Astrocyte (in vitro differentiated cells and primary cell): Measurements from ENCODE around the gene GPC5.

Experiments
- EZH2 ChIP-seq: IDR thresholded peaks from 2 replicates; pipeline ENCODE4 v1.6.1; 2012; ENCODE audit warnings: mild to moderate bottlenecking, low read length, inconsistent platforms; ENCODE audit not compliant: insufficient read depth
- TF ChIP-seq, protein P1 (sequence below): IDR thresholded peaks from 2 replicates; pipeline ENCODE4 v1.5.1; 2011; ENCODE audit warnings: low read depth, mild to moderate bottlenecking, inconsistent platforms, low read length, moderate library complexity; ENCODE audit not compliant: insufficient read depth

DNA sequence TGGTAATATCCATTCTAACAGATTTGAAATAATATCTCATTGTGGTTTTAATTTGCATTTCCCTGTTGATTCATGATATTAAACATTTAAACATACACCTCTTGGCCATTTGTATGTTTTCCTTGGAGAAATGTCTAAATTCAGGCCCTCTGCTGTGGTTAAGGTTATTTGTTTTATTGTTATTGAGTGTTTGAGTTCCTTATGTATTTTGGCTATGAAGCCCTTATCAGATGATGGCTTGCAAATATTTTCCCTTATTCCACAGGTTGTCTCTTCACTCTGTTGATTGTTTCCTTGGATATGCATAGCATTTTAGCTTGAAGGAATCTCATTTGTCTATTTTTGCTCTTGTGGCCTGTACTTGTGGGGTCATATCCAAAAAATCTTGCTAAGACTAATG, 303.6 kb downstream of the GPC5 start:
- TF ChIP-seq, protein P1, sequence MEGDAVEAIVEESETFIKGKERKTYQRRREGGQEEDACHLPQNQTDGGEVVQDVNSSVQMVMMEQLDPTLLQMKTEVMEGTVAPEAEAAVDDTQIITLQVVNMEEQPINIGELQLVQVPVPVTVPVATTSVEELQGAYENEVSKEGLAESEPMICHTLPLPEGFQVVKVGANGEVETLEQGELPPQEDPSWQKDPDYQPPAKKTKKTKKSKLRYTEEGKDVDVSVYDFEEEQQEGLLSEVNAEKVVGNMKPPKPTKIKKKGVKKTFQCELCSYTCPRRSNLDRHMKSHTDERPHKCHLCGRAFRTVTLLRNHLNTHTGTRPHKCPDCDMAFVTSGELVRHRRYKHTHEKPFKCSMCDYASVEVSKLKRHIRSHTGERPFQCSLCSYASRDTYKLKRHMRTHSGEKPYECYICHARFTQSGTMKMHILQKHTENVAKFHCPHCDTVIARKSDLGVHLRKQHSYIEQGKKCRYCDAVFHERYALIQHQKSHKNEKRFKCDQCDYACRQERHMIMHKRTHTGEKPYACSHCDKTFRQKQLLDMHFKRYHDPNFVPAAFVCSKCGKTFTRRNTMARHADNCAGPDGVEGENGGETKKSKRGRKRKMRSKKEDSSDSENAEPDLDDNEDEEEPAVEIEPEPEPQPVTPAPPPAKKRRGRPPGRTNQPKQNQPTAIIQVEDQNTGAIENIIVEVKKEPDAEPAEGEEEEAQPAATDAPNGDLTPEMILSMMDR, result no peak
- TF ChIP-seq EZH2, result no peak
